RWPE2 (cell line): ENCODE results near the gene RHOF.

ENCODE experiments used
- ATAC-seq: fragments of 200-7000 bp; cut with Tn5 transposase; 3 replicates; pipeline ENCODE4 v1.9.1; 2021; ENCODE audit warnings: low read depth
- DNase-seq: peaks from one replicate; pipeline ENCODE4 v3.0.0-alpha.2; 2020; ENCODE audit warnings: low spot score
- H3K27ac ChIP-seq: fragments of 450-650 bp; 2 replicates; pipeline ENCODE4 v1.5.1; 2017; ENCODE audit warnings: mild to moderate bottlenecking; ENCODE audit not compliant: poor library complexity, severe bottlenecking
- H3K27me3 ChIP-seq: fragments of 250-450 bp; sonication (Bioruptor Pico); 2 replicates; pipeline ENCODE4 v1.5.1; 2021; ENCODE audit warnings: mild to moderate bottlenecking, moderate library complexity; ENCODE audit not compliant: insufficient read depth, poor library complexity, severe bottlenecking
- H3K36me3 ChIP-seq: fragments of 250-450 bp; sonication (Bioruptor Pico); 2 replicates; pipeline ENCODE4 v1.5.1; 2020; ENCODE audit warnings: low read depth, mild to moderate bottlenecking, moderate library complexity
- H3K4me1 ChIP-seq: fragments of 250-450 bp; sonication (Bioruptor Pico); 2 replicates; pipeline ENCODE4 v1.5.1; 2021; ENCODE audit warnings: mild to moderate bottlenecking, moderate library complexity; ENCODE audit not compliant: insufficient read depth, poor library complexity, severe bottlenecking
- H3K4me3 ChIP-seq: fragments of 250-450 bp; sonication (Bioruptor Pico); 2 replicates; pipeline ENCODE4 v1.5.1; 2021; ENCODE audit warnings: mild to moderate bottlenecking, moderate library complexity; ENCODE audit not compliant: severe bottlenecking
- H3K9me3 ChIP-seq: fragments of 250-450 bp; sonication (Bioruptor Pico); 2 replicates; pipeline ENCODE4 v1.5.1; 2021; ENCODE audit warnings: mild to moderate bottlenecking, moderate library complexity; ENCODE audit not compliant: severe bottlenecking
- TF ChIP-seq, protein P1 (sequence below): fragments of 450-650 bp; IDR thresholded peaks from one replicate; pipeline ENCODE4 v1.5.1; 2017; ENCODE audit warnings: mild to moderate bottlenecking, moderate library complexity; ENCODE audit not compliant: poor library complexity, severe bottlenecking

Gene RHOF

DNA sequence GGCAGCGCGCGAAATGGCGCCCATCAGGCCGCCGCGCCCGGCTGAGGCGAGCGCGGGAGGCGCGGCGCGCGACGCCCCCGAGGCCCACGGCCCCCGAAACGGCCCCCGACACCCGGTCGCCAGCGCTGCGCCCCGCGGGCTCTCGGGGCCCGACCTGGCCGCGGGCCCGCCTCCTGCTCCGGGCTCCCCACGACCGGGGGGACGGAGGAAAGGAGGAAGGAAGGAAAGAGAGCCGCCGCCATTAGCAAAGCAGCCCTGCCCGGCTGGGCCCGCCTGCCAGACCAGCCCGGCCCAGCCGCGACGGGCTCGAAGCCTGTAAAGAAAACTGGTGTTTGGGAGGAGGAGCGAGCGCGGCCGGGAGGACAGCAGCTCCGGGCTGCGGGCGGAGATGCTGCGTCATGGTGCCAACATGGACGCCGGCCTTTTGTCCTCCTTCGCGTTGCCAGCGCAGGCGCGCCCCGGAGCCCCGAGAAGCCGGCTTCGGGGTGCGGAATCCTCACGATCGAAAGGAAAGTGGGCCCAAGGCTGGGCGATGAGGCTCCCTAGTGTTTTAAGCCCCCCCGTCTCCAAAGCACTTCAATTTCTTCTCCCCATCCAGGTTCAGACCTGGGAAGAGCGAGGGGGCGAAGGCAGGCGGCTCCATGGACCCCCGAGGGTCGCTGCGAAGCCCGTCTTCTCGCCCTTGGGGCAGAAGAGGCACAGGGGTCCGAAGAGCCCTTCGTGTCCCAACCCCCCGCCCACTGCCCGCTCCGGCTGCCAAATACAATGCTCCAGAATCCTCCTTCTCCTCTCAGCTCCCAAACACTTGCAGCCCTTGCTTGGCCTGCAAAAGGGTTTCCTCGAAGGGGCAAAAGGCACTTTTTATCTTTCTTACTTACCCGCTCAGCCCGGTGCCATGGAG is 7.5 kb upstream of the RHOF start:
- no peaks in the 10 kb centered on the region for H3K9me3 ChIP-seq
- peak overlapping the region; percentile 100 for H3K27ac ChIP-seq
- ATAC-seq (no peak), DNase-seq (peak; percentile 76)
- peak overlapping the region; percentile 94 for H3K4me3 ChIP-seq
- no peaks in the 10 kb centered on the region for H3K27me3 ChIP-seq
- H3K36me3 ChIP-seq, result peaks cover 18% of the 10 kb centered on the region
- peaks cover 36% of the 10 kb centered on the region for H3K4me1 ChIP-seq
- TF ChIP-seq, protein P1, sequence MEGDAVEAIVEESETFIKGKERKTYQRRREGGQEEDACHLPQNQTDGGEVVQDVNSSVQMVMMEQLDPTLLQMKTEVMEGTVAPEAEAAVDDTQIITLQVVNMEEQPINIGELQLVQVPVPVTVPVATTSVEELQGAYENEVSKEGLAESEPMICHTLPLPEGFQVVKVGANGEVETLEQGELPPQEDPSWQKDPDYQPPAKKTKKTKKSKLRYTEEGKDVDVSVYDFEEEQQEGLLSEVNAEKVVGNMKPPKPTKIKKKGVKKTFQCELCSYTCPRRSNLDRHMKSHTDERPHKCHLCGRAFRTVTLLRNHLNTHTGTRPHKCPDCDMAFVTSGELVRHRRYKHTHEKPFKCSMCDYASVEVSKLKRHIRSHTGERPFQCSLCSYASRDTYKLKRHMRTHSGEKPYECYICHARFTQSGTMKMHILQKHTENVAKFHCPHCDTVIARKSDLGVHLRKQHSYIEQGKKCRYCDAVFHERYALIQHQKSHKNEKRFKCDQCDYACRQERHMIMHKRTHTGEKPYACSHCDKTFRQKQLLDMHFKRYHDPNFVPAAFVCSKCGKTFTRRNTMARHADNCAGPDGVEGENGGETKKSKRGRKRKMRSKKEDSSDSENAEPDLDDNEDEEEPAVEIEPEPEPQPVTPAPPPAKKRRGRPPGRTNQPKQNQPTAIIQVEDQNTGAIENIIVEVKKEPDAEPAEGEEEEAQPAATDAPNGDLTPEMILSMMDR, result no peak

DNA sequence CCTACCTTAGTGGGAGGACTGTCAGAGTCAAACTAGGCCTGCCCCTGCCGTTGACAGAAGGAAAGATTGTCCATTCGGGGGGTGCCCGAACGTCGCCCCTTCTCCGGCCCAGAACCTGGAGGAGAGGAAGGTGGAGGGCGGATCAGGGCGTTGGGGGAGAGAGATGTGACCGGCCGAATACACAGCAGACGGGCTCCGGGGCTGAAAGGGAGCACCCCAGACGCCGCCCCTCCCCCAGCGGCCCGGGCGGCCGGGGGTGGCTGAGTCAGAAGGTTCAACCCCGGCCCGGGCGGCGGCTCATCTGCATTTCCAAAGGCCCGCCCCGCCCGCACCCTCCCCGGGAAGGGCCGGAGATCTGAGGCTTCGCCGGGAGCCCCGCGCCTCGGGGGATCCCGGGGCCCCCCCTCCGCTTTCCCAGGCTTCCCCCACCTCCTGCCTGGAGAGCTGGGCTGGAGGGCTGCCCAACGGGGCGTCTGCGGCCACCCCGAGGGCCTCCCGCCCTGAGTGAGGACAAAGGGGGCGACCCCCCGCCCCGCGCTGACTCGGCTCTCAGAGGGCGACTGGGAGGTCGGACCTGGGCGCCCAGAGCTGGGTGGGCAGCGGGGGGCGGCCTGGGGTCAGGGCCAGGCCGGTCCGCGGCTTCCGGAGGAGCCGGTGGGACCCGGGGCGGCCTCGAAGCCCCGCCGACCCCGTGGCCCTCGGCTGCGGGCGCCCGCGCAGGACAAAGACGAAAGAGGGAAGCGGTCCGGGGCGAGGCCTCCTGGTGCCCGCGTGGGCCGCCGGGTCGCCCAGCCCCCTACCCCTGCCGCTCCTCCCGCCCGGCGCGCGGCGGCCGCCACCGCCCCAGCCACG is 6.6 kb upstream of the RHOF start:
- Histone ChIP-seq H3K36me3 (peaks cover 15% of the 10 kb centered on the region; the same call in 1 of the 2 replicates), H3K4me3 (peak overlapping the region; percentile 94), H3K27me3 (no peaks in the 10 kb centered on the region), H3K27ac (peak overlapping the region; percentile 100), H3K9me3 (no peaks in the 10 kb centered on the region), H3K4me1 (peaks cover 36% of the 10 kb centered on the region)
- peak; percentile 20 for ATAC-seq
- TF ChIP-seq, protein P1, result no peak
- peak; percentile 93 for DNase-seq

DNA sequence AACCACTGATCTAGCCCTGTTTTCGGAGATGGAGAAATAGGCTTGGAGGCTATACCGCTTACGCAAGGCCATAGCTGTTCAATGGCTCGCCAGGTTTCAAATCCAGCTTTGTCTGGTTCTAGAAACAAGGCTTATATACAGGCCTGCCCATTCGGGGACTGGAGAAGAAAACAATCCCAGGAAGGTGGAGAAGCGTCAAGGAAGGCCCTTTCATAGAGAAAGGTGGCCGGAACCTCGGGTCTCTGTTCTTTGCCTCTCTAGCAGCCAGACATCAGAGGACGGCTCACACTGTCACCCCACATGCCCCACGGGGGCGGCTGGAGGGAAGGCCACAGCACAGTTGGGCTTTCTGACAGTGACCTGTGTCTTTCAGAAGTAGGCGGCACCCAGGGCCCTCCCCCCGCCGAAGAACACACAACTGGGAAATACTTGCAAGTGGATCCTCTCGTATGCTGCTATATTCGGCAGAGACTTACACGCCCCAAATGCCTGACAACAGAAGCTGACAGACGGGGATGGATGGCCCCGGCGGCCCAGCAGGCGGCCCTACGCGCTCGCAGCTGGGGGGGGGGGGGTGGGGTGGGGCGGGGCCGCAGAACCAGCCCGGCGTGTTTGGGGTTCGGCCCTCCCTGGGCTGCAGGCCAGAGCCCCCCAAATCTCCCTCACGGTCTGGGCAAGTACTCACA is 5.8 kb upstream of the RHOF start:
- TF ChIP-seq, protein P1, result no peak
- DNase-seq, result peak; percentile 81
- H3K4me3 ChIP-seq, result peak overlapping the region; percentile 94
- H3K27me3 ChIP-seq, result no peaks in the 10 kb centered on the region
- peaks cover 36% of the 10 kb centered on the region for H3K4me1 ChIP-seq
- peak; percentile 29 for ATAC-seq
- peak overlapping the region; percentile 100 for H3K27ac ChIP-seq
- no peaks in the 10 kb centered on the region for H3K9me3 ChIP-seq
- H3K36me3 ChIP-seq, result peaks cover 15% of the 10 kb centered on the region; the same call in 1 of the 2 replicates

DNA sequence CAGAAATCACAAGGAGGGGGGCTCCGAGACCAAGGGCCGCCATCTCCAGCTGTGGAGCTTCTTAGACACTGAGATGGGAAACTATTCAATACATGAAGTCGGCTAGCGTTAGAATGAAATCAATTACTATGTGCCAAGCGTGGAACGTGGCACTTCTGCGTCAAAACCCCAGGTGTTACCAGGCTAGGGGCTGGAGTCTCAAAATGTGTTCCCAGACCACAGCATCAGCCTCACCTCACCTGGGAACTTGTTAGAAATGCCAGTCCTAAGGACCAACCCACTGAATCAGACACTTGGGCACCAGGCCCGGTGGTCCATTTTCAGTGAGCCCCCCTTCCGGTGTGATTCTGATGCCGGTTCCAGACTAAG is 5.3 kb upstream of the RHOF start:
- Histone ChIP-seq H3K27ac (peak overlapping the region; percentile 100), H3K36me3 (peaks cover 15% of the 10 kb centered on the region; the same call in 1 of the 2 replicates), H3K4me1 (peaks cover 36% of the 10 kb centered on the region), H3K9me3 (no peaks in the 10 kb centered on the region), H3K27me3 (no peaks in the 10 kb centered on the region), H3K4me3 (peak overlapping the region; percentile 12)
- no peak for DNase-seq
- ATAC-seq, result no peak
- TF ChIP-seq, protein P1, result no peak
